HEK293 (cell line): ENCODE results near the gene TSPAN9.

Source experiments
- CTCF ChIA-PET: fragments of 350-600 bp; formaldehyde crosslinking; extraction: SDS; loops from one replicate; lab custom pipeline; 2021; ENCODE audit warnings: antibody characterized with exemption; lab: Yijun Ruan, JAX
- POLR2A ChIA-PET: fragments of 300-600 bp; formaldehyde crosslinking; extraction: SDS; loops from one replicate; lab custom pipeline; 2020; ENCODE audit warnings: antibody characterized with exemption, inconsistent platforms; lab: Yijun Ruan, JAX
- H3K27ac ChIP-seq: fragments of 200-500 bp; sonication (Bioruptor generic); 2 replicates; pipeline ENCODE4 v1.5.1; 2014; ENCODE audit warnings: low read depth, low read length, control low read depth, inconsistent platforms; ENCODE audit errors: extremely low read depth
- H3K36me3 ChIP-seq, 2 experiments: fragments of 200-500 bp in 1 of 2; sonication (Bioruptor generic) in 1 of 2; 1 replicate in 1 of 2; 2 replicates in 1 of 2; pipeline ENCODE4 v1.5.1; 2014 to 2017; ENCODE audit warnings: inconsistent platforms in 2 of 2, low read length in 2 of 2; ENCODE audit not compliant: control insufficient read depth in 2 of 2, insufficient read depth in 1 of 2
- H3K4me1 ChIP-seq: fragments of 200-500 bp; sonication (Bioruptor generic); 2 replicates; pipeline ENCODE4 v1.5.1; 2014; ENCODE audit warnings: mild to moderate bottlenecking, low read length, inconsistent platforms; ENCODE audit not compliant: control insufficient read depth, insufficient read depth
- H3K4me3 ChIP-seq: 2 replicates; pipeline ENCODE4 v1.5.1; 2011; ENCODE audit warnings: low read depth, mild to moderate bottlenecking, control low read depth, low read length, moderate library complexity
- H3K9me3 ChIP-seq: fragments of 200-500 bp; sonication (Bioruptor generic); 2 replicates; pipeline ENCODE4 v1.5.1; 2014; ENCODE audit warnings: low read depth, low read length, inconsistent platforms; ENCODE audit not compliant: control insufficient read depth, insufficient read depth
- EGR2 ChIP-seq: fragments of 450-650 bp; formaldehyde crosslinking; IDR thresholded peaks from 2 replicates; pipeline ENCODE4 v1.5.1; 2016; ENCODE audit warnings: low read depth, missing biosample characterization, missing genetic modification characterization
- GLI2 ChIP-seq: fragments of 450-650 bp; formaldehyde crosslinking; IDR thresholded peaks from 2 replicates; pipeline ENCODE4; 2017; ENCODE audit warnings: missing biosample characterization, missing genetic modification characterization, low read depth, borderline replicate concordance
- PRDM4 ChIP-seq: fragments of 450-650 bp; formaldehyde crosslinking; IDR thresholded peaks from 2 replicates; pipeline ENCODE4 v1.5.1; 2017; ENCODE audit warnings: missing biosample characterization, missing genetic modification characterization
- SCRT2 ChIP-seq: fragments of 450-650 bp; formaldehyde crosslinking; IDR thresholded peaks from 2 replicates; pipeline ENCODE4 v1.5.1; 2016; ENCODE audit warnings: missing biosample characterization, missing genetic modification characterization
- SP3 ChIP-seq: fragments of 450-650 bp; formaldehyde crosslinking; IDR thresholded peaks from 2 replicates; pipeline ENCODE4 v1.5.1; 2016; ENCODE audit warnings: missing biosample characterization, missing genetic modification characterization
- ZBTB48 ChIP-seq: fragments of 450-650 bp; formaldehyde crosslinking; IDR thresholded peaks from 2 replicates; pipeline ENCODE4 v1.5.1; 2016; ENCODE audit warnings: missing biosample characterization, missing genetic modification characterization
- ZBTB6 ChIP-seq: fragments of 450-650 bp; formaldehyde crosslinking; IDR thresholded peaks from 2 replicates; pipeline ENCODE4 v1.5.1; 2017; ENCODE audit warnings: missing biosample characterization, missing genetic modification characterization
- ZEB2 ChIP-seq: fragments of 450-650 bp; formaldehyde crosslinking; IDR thresholded peaks from 2 replicates; pipeline ENCODE4 v1.5.1; 2016; ENCODE audit warnings: missing biosample characterization, missing genetic modification characterization
- ZFHX2 ChIP-seq: fragments of 450-650 bp; formaldehyde crosslinking; conservative IDR thresholded peaks from 2 replicates; pipeline ENCODE4 v1.5.1; 2016; ENCODE audit warnings: missing biosample characterization, missing genetic modification characterization
- ZIC2 ChIP-seq: fragments of 450-650 bp; formaldehyde crosslinking; IDR thresholded peaks from 2 replicates; pipeline ENCODE4 v1.5.1; 2016; ENCODE audit warnings: missing biosample characterization, missing genetic modification characterization
- ZNF10 ChIP-seq: fragments of 450-650 bp; formaldehyde crosslinking; IDR thresholded peaks from 2 replicates; pipeline ENCODE4 v1.5.1; 2017; ENCODE audit warnings: missing biosample characterization, missing genetic modification characterization
- ZNF138 ChIP-seq: fragments of 450-650 bp; formaldehyde crosslinking; IDR thresholded peaks from 2 replicates; pipeline ENCODE4 v1.5.1; 2016; ENCODE audit warnings: missing biosample characterization, missing genetic modification characterization, borderline replicate concordance
- ZNF184 ChIP-seq: fragments of 450-650 bp; IDR thresholded peaks from 2 replicates; pipeline ENCODE4 v1.5.1; 2018; ENCODE audit warnings: missing biosample characterization, mild to moderate bottlenecking, missing genetic modification characterization
- ZNF2 ChIP-seq: fragments of 450-650 bp; formaldehyde crosslinking; IDR thresholded peaks from 2 replicates; pipeline ENCODE4 v1.5.1; 2016; ENCODE audit warnings: missing biosample characterization, missing genetic modification characterization
- ZNF202 ChIP-seq: fragments of 450-650 bp; formaldehyde crosslinking; IDR thresholded peaks from 2 replicates; pipeline ENCODE4 v1.5.1; 2016; ENCODE audit warnings: missing biosample characterization, missing genetic modification characterization, borderline replicate concordance
- ZNF223 ChIP-seq: fragments of 450-650 bp; formaldehyde crosslinking; IDR thresholded peaks from 2 replicates; pipeline ENCODE4 v1.5.1; 2016; ENCODE audit warnings: missing biosample characterization, missing genetic modification characterization
- ZNF26 ChIP-seq: fragments of 450-650 bp; formaldehyde crosslinking; IDR thresholded peaks from 2 replicates; pipeline ENCODE4 v1.5.1; 2016; ENCODE audit warnings: missing biosample characterization, missing genetic modification characterization
- ZNF354C ChIP-seq: fragments of 450-650 bp; formaldehyde crosslinking; IDR thresholded peaks from 2 replicates; pipeline ENCODE4 v1.5.1; 2016; ENCODE audit warnings: missing biosample characterization, missing genetic modification characterization, low read depth, borderline replicate concordance
- ZNF37A ChIP-seq: fragments of 450-650 bp; IDR thresholded peaks from 2 replicates; pipeline ENCODE4 v1.5.1; 2018; ENCODE audit warnings: missing biosample characterization, missing genetic modification characterization
- ZNF394 ChIP-seq: fragments of 450-650 bp; formaldehyde crosslinking; IDR thresholded peaks from 2 replicates; pipeline ENCODE4 v1.5.1; 2016; ENCODE audit warnings: missing biosample characterization, missing genetic modification characterization, mild to moderate bottlenecking, moderate library complexity, borderline replicate concordance
- ZNF585B ChIP-seq: fragments of 450-650 bp; formaldehyde crosslinking; IDR thresholded peaks from 2 replicates; pipeline ENCODE4 v1.5.1; 2016; ENCODE audit warnings: missing biosample characterization, missing genetic modification characterization
- ZNF776 ChIP-seq: fragments of 450-650 bp; formaldehyde crosslinking; IDR thresholded peaks from 2 replicates; pipeline ENCODE4 v1.5.0; 2017; ENCODE audit warnings: missing biosample characterization, missing genetic modification characterization, borderline replicate concordance
- ZNF843 ChIP-seq: fragments of 450-650 bp; formaldehyde crosslinking; IDR thresholded peaks from 2 replicates; pipeline ENCODE4 v1.5.1; 2016; ENCODE audit warnings: missing biosample characterization, missing genetic modification characterization
- ZSCAN4 ChIP-seq: fragments of 450-650 bp; formaldehyde crosslinking; IDR thresholded peaks from 2 replicates; pipeline ENCODE4 v1.5.1; 2017; ENCODE audit warnings: missing biosample characterization, missing genetic modification characterization

The TSPAN9 gene

GRCh38 chr12:3304436-3305165 lies 227.4 kb downstream of the TSPAN9 start:
- Histone ChIP-seq H3K36me3 (no peaks in the 10 kb centered on the region), H3K27ac (no peak overlapping the region), H3K4me1 (no peaks in the 10 kb centered on the region; the same call in 1 of the 2 replicates), H3K9me3 (no peaks in the 10 kb centered on the region), H3K4me3 (no peak overlapping the region)
- CTCF ChIA-PET = interaction anchor here (0.7 to 1.5 kb wide), 3 partner anchors 31 to 621 kb away, joined by 3 to 5 read pairs (median 3); no protein-coding TSS in a partner anchor
- POLR2A ChIA-PET = no interaction called here
- TF ChIP-seq EGR2 (0 out of 2 replicates have a peak, but pooled peaks have one; percentile 19), ZNF37A (tag by site-specific recombination) (no peak), ZFHX2 (tag by site-specific recombination) (peak; percentile 36)

GRCh38 chr12:3305464-3305863 lies 228.3 kb downstream of the TSPAN9 start:
- Histone ChIP-seq H3K4me3 (no peak overlapping the region), H3K36me3 (no peaks in the 10 kb centered on the region), H3K27ac (no peak overlapping the region), H3K4me1 (no peaks in the 10 kb centered on the region), H3K9me3 (no peaks in the 10 kb centered on the region)
- POLR2A ChIA-PET = no interaction called here
- CTCF ChIA-PET = interaction anchor here (0.6 to 0.9 kb wide), 2 partner anchors 65 to 471 kb away, joined by 3 to 4 read pairs; no protein-coding TSS in a partner anchor
- TF ChIP-seq ZNF37A (tag by site-specific recombination) (no peak), ZNF223 (no peak), ZNF776 (no peak), ZSCAN4 (tag by site-specific recombination) (no peak), PRDM4 (tag by site-specific recombination) (no peak)

GRCh38 chr12:3305904-3306619 lies 228.9 kb downstream of the TSPAN9 start:
- H3K9me3 ChIP-seq = no peaks in the 10 kb centered on the region
- H3K27ac ChIP-seq = no peak overlapping the region
- TF ChIP-seq ZEB2 (tag by site-specific recombination) = no peak
- TF ChIP-seq ZNF184 (tag by site-specific recombination) = no peak
- no peak for TF ChIP-seq ZNF394
- TF ChIP-seq ZNF10 (tag by site-specific recombination) = no peak
- TF ChIP-seq ZBTB48 (tag by site-specific recombination) = no peak
- no peak for TF ChIP-seq SP3 (tag by site-specific recombination)
- no peak for TF ChIP-seq ZNF202 (tag by site-specific recombination)
- no peak for TF ChIP-seq GLI2
- no peak for TF ChIP-seq ZNF138
- TF ChIP-seq SCRT2 = no peak
- no peak for TF ChIP-seq ZBTB6 (tag by site-specific recombination)
- TF ChIP-seq ZNF585B (tag by site-specific recombination) = no peak
- TF ChIP-seq ZNF843 = no peak
- no peak for TF ChIP-seq ZNF354C (tag by site-specific recombination)
- TF ChIP-seq ZNF2 (tag by site-specific recombination) = no peak
- TF ChIP-seq ZIC2 (tag by site-specific recombination) = no peak
- TF ChIP-seq ZNF26 = no peak
- ChIA-PET POLR2A (no interaction called here), CTCF (interaction anchor here (0.6 to 0.9 kb wide), 2 partner anchors 65 to 471 kb away, joined by 3 to 4 read pairs; no protein-coding TSS in a partner anchor)
- no peak overlapping the region for H3K4me3 ChIP-seq
- no peaks in the 10 kb centered on the region for H3K36me3 ChIP-seq
- H3K4me1 ChIP-seq = no peaks in the 10 kb centered on the region
